ENCODE data around the gene CCNI. TPM values are rescaled to one million over a fixed set of nuclear protein-coding genes. Genes with fewer than 3 reads are reported as not detected.
"Not testable (repeated sequence)": the region's sequence is repeated elsewhere in the genome, so short reads cannot be mapped to it uniquely, and the experiment has no call there.

Gene CCNI
- total RNA-seq, 1 donor from 2014 or later: 206 TPM

DNA sequence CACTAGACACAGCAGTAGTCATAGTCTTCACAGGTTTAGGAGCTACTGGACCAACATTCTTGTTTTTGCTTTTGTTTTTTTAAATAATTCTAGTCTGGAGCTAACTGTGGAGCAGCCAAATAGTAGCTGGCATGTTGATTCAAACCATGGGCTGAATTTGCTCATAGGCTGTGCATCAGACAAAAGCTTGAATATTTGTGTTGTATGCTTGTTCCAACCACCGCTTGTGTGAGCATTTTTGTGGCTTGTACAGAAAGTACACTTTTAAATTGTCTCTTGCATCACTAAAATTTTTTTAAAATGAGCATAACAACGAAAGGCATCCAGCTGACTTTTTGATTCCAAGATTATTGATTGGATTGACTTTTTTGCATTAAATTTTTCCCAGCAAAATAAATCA lies 39.6 kb downstream of the CCNI start:
- intact Hi-C loops (cut with DNase I): no loop called here
- Histone ChIP-seq H3K9me3 (no peaks in the 10 kb centered on the region), H3K4me1 (no peaks in the 10 kb centered on the region), H3K36me3 (peaks cover 0 to 9% of the 10 kb centered on the region in 2 donors), H3K4me3 (no peak overlapping the region), H3K27me3 (no peaks in the 10 kb centered on the region), H3K27ac (no peak overlapping the region)
- no peak for DNase-seq (ENCODE audit: extremely low spot score in 2 of 2)
- no peak for TF ChIP-seq POLR2A (IDR thresholded peaks at IDR 0.05)
- TF ChIP-seq, protein P1, sequence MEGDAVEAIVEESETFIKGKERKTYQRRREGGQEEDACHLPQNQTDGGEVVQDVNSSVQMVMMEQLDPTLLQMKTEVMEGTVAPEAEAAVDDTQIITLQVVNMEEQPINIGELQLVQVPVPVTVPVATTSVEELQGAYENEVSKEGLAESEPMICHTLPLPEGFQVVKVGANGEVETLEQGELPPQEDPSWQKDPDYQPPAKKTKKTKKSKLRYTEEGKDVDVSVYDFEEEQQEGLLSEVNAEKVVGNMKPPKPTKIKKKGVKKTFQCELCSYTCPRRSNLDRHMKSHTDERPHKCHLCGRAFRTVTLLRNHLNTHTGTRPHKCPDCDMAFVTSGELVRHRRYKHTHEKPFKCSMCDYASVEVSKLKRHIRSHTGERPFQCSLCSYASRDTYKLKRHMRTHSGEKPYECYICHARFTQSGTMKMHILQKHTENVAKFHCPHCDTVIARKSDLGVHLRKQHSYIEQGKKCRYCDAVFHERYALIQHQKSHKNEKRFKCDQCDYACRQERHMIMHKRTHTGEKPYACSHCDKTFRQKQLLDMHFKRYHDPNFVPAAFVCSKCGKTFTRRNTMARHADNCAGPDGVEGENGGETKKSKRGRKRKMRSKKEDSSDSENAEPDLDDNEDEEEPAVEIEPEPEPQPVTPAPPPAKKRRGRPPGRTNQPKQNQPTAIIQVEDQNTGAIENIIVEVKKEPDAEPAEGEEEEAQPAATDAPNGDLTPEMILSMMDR (IDR thresholded peaks at IDR 0.05): no peak
- TF ChIP-seq POLR2AphosphoS5 (IDR thresholded peaks at IDR 0.05; ENCODE audit: insufficient read depth in 1 of 2, low read depth in 1 of 2): no peak

DNA sequence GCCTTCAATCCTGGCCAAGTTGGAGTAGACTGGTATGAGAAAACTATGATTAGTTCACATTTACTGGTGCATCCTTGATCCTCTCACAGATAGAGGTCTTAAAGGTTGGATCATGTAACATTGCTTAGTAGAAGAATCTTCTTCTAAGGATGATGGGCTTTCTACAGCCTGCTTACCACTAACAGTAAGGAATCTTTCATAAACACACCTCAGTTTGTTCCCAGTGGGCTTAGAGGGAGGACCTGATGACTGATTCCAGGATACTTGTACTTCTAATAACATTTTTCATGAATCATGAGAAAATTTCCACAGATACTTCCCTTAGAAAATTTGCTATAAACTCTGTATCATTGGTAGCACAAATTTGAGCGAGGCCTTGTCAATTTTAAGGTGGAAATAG lies 40.6 kb downstream of the CCNI start:
- H3K27me3 ChIP-seq: no peaks in the 10 kb centered on the region
- H3K4me1 ChIP-seq: no peaks in the 10 kb centered on the region
- no peak overlapping the region for H3K27ac ChIP-seq
- DNase-seq (ENCODE audit: extremely low spot score in 2 of 2): no peak
- H3K9me3 ChIP-seq: no peaks in the 10 kb centered on the region
- intact Hi-C loops (cut with DNase I): no loop called here
- H3K4me3 ChIP-seq: no peak overlapping the region
- peaks cover 0 to 15% of the 10 kb centered on the region in 2 donors for H3K36me3 ChIP-seq
- TF ChIP-seq POLR2AphosphoS5 (IDR thresholded peaks at IDR 0.05; ENCODE audit: insufficient read depth in 1 of 2, low read depth in 1 of 2): no peak
- TF ChIP-seq, protein P1 (IDR thresholded peaks at IDR 0.05): no peak
- no peak for TF ChIP-seq POLR2A (IDR thresholded peaks at IDR 0.05)

DNA sequence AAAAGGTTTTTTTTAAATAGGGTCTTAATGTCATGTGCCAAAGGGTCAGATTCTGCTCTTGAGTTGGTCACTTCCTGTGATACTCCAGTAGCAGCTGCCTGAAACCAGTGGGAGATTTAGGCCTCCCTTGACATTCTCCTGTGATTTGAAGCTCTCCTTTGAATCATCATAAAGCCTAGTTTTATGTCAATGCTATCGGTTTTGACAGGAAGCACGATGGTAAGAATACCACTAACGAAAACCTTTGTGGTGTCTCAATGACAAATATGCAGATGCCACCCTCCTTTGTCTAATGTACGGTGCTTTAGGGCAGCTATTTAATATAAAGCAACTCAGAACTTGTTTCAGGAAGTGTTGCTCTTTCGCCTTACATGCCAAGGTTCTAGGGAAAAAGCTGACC lies 44.2 kb downstream of the CCNI start:
- TF ChIP-seq, protein P1 (IDR thresholded peaks at IDR 0.05): no peak
- TF ChIP-seq POLR2A (IDR thresholded peaks at IDR 0.05): no peak
- no peak for TF ChIP-seq POLR2AphosphoS5 (IDR thresholded peaks at IDR 0.05; ENCODE audit: insufficient read depth in 1 of 2, low read depth in 1 of 2)
- Histone ChIP-seq H3K27ac (no peak overlapping the region), H3K4me3 (no peak overlapping the region), H3K4me1 (no peaks in the 10 kb centered on the region), H3K36me3 (peaks cover 0 to 20% of the 10 kb centered on the region in 2 donors), H3K27me3 (no peaks in the 10 kb centered on the region), H3K9me3 (no peaks in the 10 kb centered on the region)
- intact Hi-C loops (cut with DNase I): no loop called here
- no peak for DNase-seq (ENCODE audit: extremely low spot score in 2 of 2)

DNA sequence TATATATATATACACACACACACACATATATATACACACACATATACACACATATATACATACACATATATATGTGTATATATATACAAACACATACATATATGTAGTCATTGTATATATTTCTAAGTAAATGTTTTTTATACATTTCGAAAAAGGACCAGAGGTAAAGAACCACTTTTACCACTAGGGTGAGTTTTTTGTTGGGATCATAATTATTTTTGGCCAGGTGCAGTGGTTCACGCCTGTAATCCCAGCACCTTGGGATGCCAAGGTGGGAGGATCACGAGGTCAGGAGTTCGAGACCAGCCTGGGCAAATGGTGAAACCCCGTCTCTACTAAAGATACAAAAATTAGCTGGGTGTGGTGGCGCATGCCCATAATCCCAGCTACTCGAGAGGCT lies 46.0 kb downstream of the CCNI start:
- H3K4me1 ChIP-seq; H3K4me3 ChIP-seq; H3K27me3 ChIP-seq; H3K27ac ChIP-seq; DNase-seq (ENCODE audit: extremely low spot score in 2 of 2); intact Hi-C loops (cut with DNase I); H3K9me3 ChIP-seq: not testable (repeated sequence)
- H3K36me3 ChIP-seq: peaks cover 0 to 23% of the 10 kb centered on the region in 2 donors

DNA sequence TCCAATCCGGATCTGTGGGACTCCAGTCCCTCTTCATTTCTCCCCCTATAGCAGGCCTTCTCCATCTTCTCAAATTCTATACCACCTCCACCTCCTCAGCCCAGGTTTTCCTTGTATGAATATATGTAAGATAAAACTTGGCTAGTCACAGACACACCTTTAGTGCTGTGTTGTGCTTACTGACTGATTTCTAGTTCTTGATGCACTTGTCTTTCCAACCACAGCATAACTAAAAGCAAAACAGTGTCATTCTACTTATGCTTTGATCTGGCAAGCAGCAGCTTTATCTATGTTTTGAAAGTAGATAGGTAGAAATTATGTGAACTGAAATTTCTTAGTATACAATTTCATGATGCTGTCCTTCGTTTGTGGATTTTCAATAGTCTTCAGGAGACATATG lies 47.5 kb downstream of the CCNI start:
- intact Hi-C loops (cut with DNase I): no loop called here
- Histone ChIP-seq H3K27ac (no peak overlapping the region), H3K36me3 (peaks cover 0 to 32% of the 10 kb centered on the region in 2 donors), H3K27me3 (no peaks in the 10 kb centered on the region), H3K9me3 (no peaks in the 10 kb centered on the region), H3K4me1 (no peaks in the 10 kb centered on the region), H3K4me3 (no peak overlapping the region)
- TF ChIP-seq, protein P1 (IDR thresholded peaks at IDR 0.05): no peak
- TF ChIP-seq POLR2AphosphoS5 (IDR thresholded peaks at IDR 0.05; ENCODE audit: insufficient read depth in 1 of 2, low read depth in 1 of 2): no peak
- no peak for TF ChIP-seq POLR2A (IDR thresholded peaks at IDR 0.05)
- DNase-seq (ENCODE audit: extremely low spot score in 2 of 2): no peak

DNA sequence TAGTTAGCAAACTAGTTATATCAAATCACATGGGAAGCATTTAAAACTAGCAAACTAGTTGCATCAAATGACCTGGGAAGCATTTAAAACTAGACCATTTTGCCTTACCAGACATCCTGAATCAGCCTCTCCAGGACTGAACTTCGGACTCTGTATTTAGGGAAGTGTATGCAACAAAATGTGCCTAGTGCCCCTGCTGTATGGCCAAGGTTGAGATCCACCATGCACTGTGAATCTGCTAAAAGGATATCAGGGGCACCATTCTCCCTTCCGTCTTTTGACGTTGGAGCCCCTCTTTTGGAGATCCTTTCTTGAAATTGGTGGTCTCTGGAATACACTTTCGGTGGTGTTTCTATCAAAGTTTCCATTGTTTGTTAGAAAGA lies 49.5 kb downstream of the CCNI start:
- no peak for DNase-seq (ENCODE audit: extremely low spot score in 2 of 2)
- Histone ChIP-seq H3K27ac (no peak overlapping the region), H3K4me3 (no peak overlapping the region), H3K27me3 (no peaks in the 10 kb centered on the region), H3K36me3 (peaks cover 0 to 36% of the 10 kb centered on the region in 2 donors), H3K9me3 (no peaks in the 10 kb centered on the region), H3K4me1 (peaks cover 13% of the 10 kb centered on the region)
- TF ChIP-seq POLR2A (IDR thresholded peaks at IDR 0.05): no peak
- TF ChIP-seq, protein P1 (IDR thresholded peaks at IDR 0.05): no peak
- intact Hi-C loops (cut with DNase I): no loop called here
